ENCODE results near the gene PRKCB. TPM values are rescaled to one million over a fixed set of nuclear protein-coding genes. Genes with fewer than 3 reads are reported as not detected.
"Not testable (repeated sequence)": the region's sequence is repeated elsewhere in the genome, so short reads cannot be mapped to it uniquely, and the experiment has no call there.

The PRKCB gene
- total RNA-seq, 1 donor from 2014 or later, result 1.0 TPM

GRCh38 chr16:23916552-23916951 lies 80.8 kb downstream of the PRKCB start:
- H3K9me3 ChIP-seq (ENCODE audit: control insufficient read depth in 3 of 3, low read length in 3 of 3); H3K4me3 ChIP-seq (ENCODE audit: low read length in 3 of 3); H3K27me3 ChIP-seq (ENCODE audit: control insufficient read depth in 3 of 3, insufficient read depth in 3 of 3, low read length in 3 of 3); H3K9ac ChIP-seq (ENCODE audit: low read depth in 1 of 3, low read length in 3 of 3); H3K36me3 ChIP-seq (ENCODE audit: control insufficient read depth in 3 of 3, insufficient read depth in 3 of 3, low read length in 3 of 3); H3K27ac ChIP-seq (ENCODE audit: low read depth, low read length); H3K4me1 ChIP-seq (ENCODE audit: control insufficient read depth in 3 of 3, insufficient read depth in 3 of 3, low read length in 3 of 3): not testable (repeated sequence)

GRCh38 chr16:23917621-23918020 lies 81.8 kb downstream of the PRKCB start:
- no peaks in the 10 kb centered on the region for H3K27me3 ChIP-seq (ENCODE audit: control insufficient read depth in 3 of 3, insufficient read depth in 3 of 3, low read length in 3 of 3)
- H3K9ac ChIP-seq (ENCODE audit: low read depth in 1 of 3, low read length in 3 of 3), result no peak overlapping the region
- H3K9me3 ChIP-seq (ENCODE audit: control insufficient read depth in 3 of 3, low read length in 3 of 3), result no peaks in the 10 kb centered on the region

GRCh38 chr16:23920446-23920845 lies 84.7 kb downstream of the PRKCB start:
- no peaks in the 10 kb centered on the region for H3K9me3 ChIP-seq (ENCODE audit: control insufficient read depth in 3 of 3, low read length in 3 of 3)
- H3K27ac ChIP-seq (ENCODE audit: low read depth, low read length), result no peak overlapping the region
- no peaks in the 10 kb centered on the region for H3K36me3 ChIP-seq (ENCODE audit: control insufficient read depth in 3 of 3, insufficient read depth in 3 of 3, low read length in 3 of 3)
- no peak overlapping the region for H3K4me3 ChIP-seq (ENCODE audit: low read length in 3 of 3)
- no peak overlapping the region for H3K9ac ChIP-seq (ENCODE audit: low read depth in 1 of 3, low read length in 3 of 3)
- H3K4me1 ChIP-seq (ENCODE audit: control insufficient read depth in 3 of 3, insufficient read depth in 3 of 3, low read length in 3 of 3), result no peaks in the 10 kb centered on the region
- H3K27me3 ChIP-seq (ENCODE audit: control insufficient read depth in 3 of 3, insufficient read depth in 3 of 3, low read length in 3 of 3), result no peaks in the 10 kb centered on the region

More at GRCh38 chr16:23917621-23918020, 81.8 kb downstream of the PRKCB start:
- no peak overlapping the region for H3K27ac ChIP-seq (ENCODE audit: low read depth, low read length)
- no peaks in the 10 kb centered on the region for H3K4me1 ChIP-seq (ENCODE audit: control insufficient read depth in 3 of 3, insufficient read depth in 3 of 3, low read length in 3 of 3)
- no peak overlapping the region for H3K4me3 ChIP-seq (ENCODE audit: low read length in 3 of 3)
- H3K36me3 ChIP-seq (ENCODE audit: control insufficient read depth in 3 of 3, insufficient read depth in 3 of 3, low read length in 3 of 3), result no peaks in the 10 kb centered on the region

- Histone ChIP-seq H3K9me3 (ENCODE audit: control insufficient read depth in 3 of 3, low read length in 3 of 3) (no peaks in the 10 kb centered on the region), H3K27me3 (ENCODE audit: control insufficient read depth in 3 of 3, insufficient read depth in 3 of 3, low read length in 3 of 3) (no peaks in the 10 kb centered on the region), H3K36me3 (ENCODE audit: control insufficient read depth in 3 of 3, insufficient read depth in 3 of 3, low read length in 3 of 3) (no peaks in the 10 kb centered on the region), H3K27ac (ENCODE audit: low read depth, low read length) (no peak overlapping the region), H3K4me1 (ENCODE audit: control insufficient read depth in 3 of 3, insufficient read depth in 3 of 3, low read length in 3 of 3) (no peaks in the 10 kb centered on the region), H3K9ac (ENCODE audit: low read depth in 1 of 3, low read length in 3 of 3) (no peak overlapping the region), H3K4me3 (ENCODE audit: low read length in 3 of 3) (no peak overlapping the region)
Observed at GRCh38 chr16:23920899-23921298, 85.1 kb downstream of the PRKCB start.

- no peaks in the 10 kb centered on the region for H3K27me3 ChIP-seq (ENCODE audit: control insufficient read depth in 3 of 3, insufficient read depth in 3 of 3, low read length in 3 of 3)
- H3K9me3 ChIP-seq (ENCODE audit: control insufficient read depth in 3 of 3, low read length in 3 of 3), result no peaks in the 10 kb centered on the region
- H3K9ac ChIP-seq (ENCODE audit: low read depth in 1 of 3, low read length in 3 of 3), result no peak overlapping the region
- no peaks in the 10 kb centered on the region for H3K36me3 ChIP-seq (ENCODE audit: control insufficient read depth in 3 of 3, insufficient read depth in 3 of 3, low read length in 3 of 3)
- H3K4me1 ChIP-seq (ENCODE audit: control insufficient read depth in 3 of 3, insufficient read depth in 3 of 3, low read length in 3 of 3), result no peaks in the 10 kb centered on the region
- no peak overlapping the region for H3K4me3 ChIP-seq (ENCODE audit: low read length in 3 of 3)
- H3K27ac ChIP-seq (ENCODE audit: low read depth, low read length), result no peak overlapping the region
Observed at GRCh38 chr16:23922406-23922805, 86.6 kb downstream of the PRKCB start.

GRCh38 chr16:23924128-23924527 lies 88.3 kb downstream of the PRKCB start:
- Histone ChIP-seq H3K4me1 (ENCODE audit: control insufficient read depth in 3 of 3, insufficient read depth in 3 of 3, low read length in 3 of 3) (no peaks in the 10 kb centered on the region), H3K27me3 (ENCODE audit: control insufficient read depth in 3 of 3, insufficient read depth in 3 of 3, low read length in 3 of 3) (no peaks in the 10 kb centered on the region), H3K4me3 (ENCODE audit: low read length in 3 of 3) (no peak overlapping the region), H3K27ac (ENCODE audit: low read depth, low read length) (no peak overlapping the region), H3K9me3 (ENCODE audit: control insufficient read depth in 3 of 3, low read length in 3 of 3) (no peaks in the 10 kb centered on the region), H3K36me3 (ENCODE audit: control insufficient read depth in 3 of 3, insufficient read depth in 3 of 3, low read length in 3 of 3) (no peaks in the 10 kb centered on the region), H3K9ac (ENCODE audit: low read depth in 1 of 3, low read length in 3 of 3) (no peak overlapping the region)

GRCh38 chr16:23927796-23928195 lies 92.0 kb downstream of the PRKCB start:
- no peaks in the 10 kb centered on the region for H3K27me3 ChIP-seq (ENCODE audit: control insufficient read depth in 3 of 3, insufficient read depth in 3 of 3, low read length in 3 of 3)
- H3K27ac ChIP-seq (ENCODE audit: low read depth, low read length), result no peak overlapping the region
- no peak overlapping the region for H3K4me3 ChIP-seq (ENCODE audit: low read length in 3 of 3)
- no peaks in the 10 kb centered on the region for H3K4me1 ChIP-seq (ENCODE audit: control insufficient read depth in 3 of 3, insufficient read depth in 3 of 3, low read length in 3 of 3)
- H3K9me3 ChIP-seq (ENCODE audit: control insufficient read depth in 3 of 3, low read length in 3 of 3), result no peaks in the 10 kb centered on the region
- H3K36me3 ChIP-seq (ENCODE audit: control insufficient read depth in 3 of 3, insufficient read depth in 3 of 3, low read length in 3 of 3), result no peaks in the 10 kb centered on the region
- H3K9ac ChIP-seq (ENCODE audit: low read depth in 1 of 3, low read length in 3 of 3), result no peak overlapping the region

GRCh38 chr16:23929237-23929636 lies 93.5 kb downstream of the PRKCB start:
- H3K36me3 ChIP-seq (ENCODE audit: control insufficient read depth in 3 of 3, insufficient read depth in 3 of 3, low read length in 3 of 3), result no peaks in the 10 kb centered on the region
- H3K27me3 ChIP-seq (ENCODE audit: control insufficient read depth in 3 of 3, insufficient read depth in 3 of 3, low read length in 3 of 3), result no peaks in the 10 kb centered on the region
- no peaks in the 10 kb centered on the region for H3K4me1 ChIP-seq (ENCODE audit: control insufficient read depth in 3 of 3, insufficient read depth in 3 of 3, low read length in 3 of 3)
- no peak overlapping the region for H3K9ac ChIP-seq (ENCODE audit: low read depth in 1 of 3, low read length in 3 of 3)
- no peak overlapping the region for H3K27ac ChIP-seq (ENCODE audit: low read depth, low read length)
- no peaks in the 10 kb centered on the region for H3K9me3 ChIP-seq (ENCODE audit: control insufficient read depth in 3 of 3, low read length in 3 of 3)
- H3K4me3 ChIP-seq (ENCODE audit: low read length in 3 of 3), result no peak overlapping the region

- Histone ChIP-seq H3K9ac (ENCODE audit: low read depth in 1 of 3, low read length in 3 of 3) (no peak overlapping the region), H3K4me1 (ENCODE audit: control insufficient read depth in 3 of 3, insufficient read depth in 3 of 3, low read length in 3 of 3) (no peaks in the 10 kb centered on the region), H3K36me3 (ENCODE audit: control insufficient read depth in 3 of 3, insufficient read depth in 3 of 3, low read length in 3 of 3) (no peaks in the 10 kb centered on the region), H3K27ac (ENCODE audit: low read depth, low read length) (no peak overlapping the region), H3K27me3 (ENCODE audit: control insufficient read depth in 3 of 3, insufficient read depth in 3 of 3, low read length in 3 of 3) (no peaks in the 10 kb centered on the region), H3K4me3 (ENCODE audit: low read length in 3 of 3) (no peak overlapping the region), H3K9me3 (ENCODE audit: control insufficient read depth in 3 of 3, low read length in 3 of 3) (no peaks in the 10 kb centered on the region)
Observed at GRCh38 chr16:23929856-23930255, 94.1 kb downstream of the PRKCB start.

- Histone ChIP-seq H3K9ac (ENCODE audit: low read depth in 1 of 3, low read length in 3 of 3) (no peak overlapping the region), H3K4me3 (ENCODE audit: low read length in 3 of 3) (no peak overlapping the region), H3K27ac (ENCODE audit: low read depth, low read length) (no peak overlapping the region), H3K36me3 (ENCODE audit: control insufficient read depth in 3 of 3, insufficient read depth in 3 of 3, low read length in 3 of 3) (no peaks in the 10 kb centered on the region), H3K4me1 (ENCODE audit: control insufficient read depth in 3 of 3, insufficient read depth in 3 of 3, low read length in 3 of 3) (no peaks in the 10 kb centered on the region), H3K9me3 (ENCODE audit: control insufficient read depth in 3 of 3, low read length in 3 of 3) (no peaks in the 10 kb centered on the region), H3K27me3 (ENCODE audit: control insufficient read depth in 3 of 3, insufficient read depth in 3 of 3, low read length in 3 of 3) (no peaks in the 10 kb centered on the region)
Observed at GRCh38 chr16:23930791-23931190, 95.0 kb downstream of the PRKCB start.

- Histone ChIP-seq H3K4me1 (ENCODE audit: control insufficient read depth in 3 of 3, insufficient read depth in 3 of 3, low read length in 3 of 3) (no peaks in the 10 kb centered on the region), H3K9ac (ENCODE audit: low read depth in 1 of 3, low read length in 3 of 3) (no peak overlapping the region), H3K4me3 (ENCODE audit: low read length in 3 of 3) (no peak overlapping the region), H3K9me3 (ENCODE audit: control insufficient read depth in 3 of 3, low read length in 3 of 3) (no peaks in the 10 kb centered on the region), H3K36me3 (ENCODE audit: control insufficient read depth in 3 of 3, insufficient read depth in 3 of 3, low read length in 3 of 3) (no peaks in the 10 kb centered on the region), H3K27me3 (ENCODE audit: control insufficient read depth in 3 of 3, insufficient read depth in 3 of 3, low read length in 3 of 3) (no peaks in the 10 kb centered on the region), H3K27ac (ENCODE audit: low read depth, low read length) (no peak overlapping the region)
Observed at GRCh38 chr16:23931199-23931598, 95.4 kb downstream of the PRKCB start.
